ENCODE data around the gene HOXD3. TPM values are rescaled to one million over a fixed set of nuclear protein-coding genes. Genes with fewer than 3 reads are reported as not detected.

HOXD3 gene
- total and polyA plus RNA-seq, 9 of the 15 experiments (the other 6 are each of a cell fraction or from before 2014, with no cell fraction given), result not detected

DNA sequence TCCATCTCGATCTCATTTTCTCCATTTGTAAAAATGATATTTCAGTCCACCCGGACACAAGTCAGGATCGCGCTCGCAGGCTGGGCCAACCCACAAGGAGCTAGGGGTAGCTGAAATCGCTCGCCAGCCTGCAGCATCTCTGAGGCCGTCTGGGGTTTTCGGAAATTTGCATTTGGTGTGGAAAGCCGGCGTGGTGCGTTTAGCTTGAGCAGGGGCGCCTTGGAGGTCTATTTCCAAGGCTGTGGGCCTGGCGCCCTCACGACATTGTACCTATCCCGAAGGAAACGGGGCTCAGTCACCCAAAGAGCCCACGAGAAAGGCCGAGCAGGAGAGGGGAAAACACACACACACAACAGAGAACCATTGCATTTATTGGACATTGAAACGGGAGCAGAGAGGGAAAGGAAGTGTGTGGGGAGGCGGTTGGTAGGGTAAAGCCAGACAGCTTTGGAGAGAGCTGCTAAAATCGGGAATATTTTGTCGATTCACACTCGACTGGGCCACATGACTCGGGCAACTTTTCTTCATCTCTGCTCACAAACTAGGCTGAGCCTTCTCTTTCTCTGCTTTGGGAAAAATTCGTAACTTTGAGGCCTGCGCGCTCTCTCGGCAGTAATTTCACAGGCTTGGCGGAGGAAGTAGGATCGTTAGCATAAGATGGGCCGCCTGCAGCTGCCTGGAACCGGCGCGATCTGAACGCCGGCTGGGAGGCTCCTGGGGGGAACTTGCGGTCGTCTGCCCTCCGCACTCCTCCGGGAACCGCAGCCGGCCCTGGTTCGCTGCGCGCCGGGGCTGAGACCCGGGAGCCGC is 28.7 kb upstream of the HOXD3 start (continued):
- TF ChIP-seq ZFPM2 (CRISPR knock-in tag; IDR thresholded peaks at IDR 0.05), result no peak
- no peak for TF ChIP-seq CREM (IDR thresholded peaks at IDR 0.05; ENCODE audit: low read depth)
- TF ChIP-seq DPF2 (IDR thresholded peaks at IDR 0.05), result no peak
- TF ChIP-seq CBX8 (IDR thresholded peaks at IDR 0.05; ENCODE audit: borderline replicate concordance, extremely low read depth, low read depth, low read length, poor library complexity, severe bottlenecking), result peak; percentile 0
- no peak for TF ChIP-seq IRF1 (CRISPR knock-in tag; IDR thresholded peaks at IDR 0.05; ENCODE audit: borderline replicate concordance)
- no peak for TF ChIP-seq MYNN (IDR thresholded peaks at IDR 0.05)
- no peak for TF ChIP-seq MYNN (CRISPR knock-in tag; IDR thresholded peaks at IDR 0.05)
- peak; percentile 8; the same call in 1 of the 2 replicates for TF ChIP-seq REST (IDR thresholded peaks at IDR 0.05; ENCODE audit: borderline replicate concordance)
- TF ChIP-seq REST (CRISPR knock-in tag; IDR thresholded peaks at IDR 0.05; ENCODE audit: low read depth), result no peak

Data from K562 (cell line).